Astrocyte of the cerebellum (primary cell): ENCODE results near the gene LRP5.

Source experiments
- DNase-seq: peaks from one replicate; pipeline ENCODE4 v3.0.0-alpha.2; 2011; ENCODE audit warnings: low read depth
- H3K4me3 ChIP-seq: 2 replicates; pipeline ENCODE4 v1.5.1; 2011; ENCODE audit warnings: mild to moderate bottlenecking, low read depth, low read length, moderate library complexity
- CTCF ChIP-seq: IDR thresholded peaks from 2 replicates; pipeline ENCODE4 v1.5.1; 2012; ENCODE audit warnings: low read length, low read depth, moderate library complexity, mild to moderate bottlenecking; ENCODE audit errors: missing control alignments
- in situ Hi-C: cut with HindIII; loops from 2 replicates; pipeline ENCODE4 v1.10.0; 2017; ENCODE audit warnings: low sequenced_read_pairs

LRP5 gene

GRCh38 chr11:68346462-68346790 lies 34.0 kb downstream of the LRP5 start:
- H3K4me3 ChIP-seq = no peak overlapping the region
- no peak for TF ChIP-seq CTCF
- in situ Hi-C loops = no loop called here
- DNase-seq = no peak

DNA sequence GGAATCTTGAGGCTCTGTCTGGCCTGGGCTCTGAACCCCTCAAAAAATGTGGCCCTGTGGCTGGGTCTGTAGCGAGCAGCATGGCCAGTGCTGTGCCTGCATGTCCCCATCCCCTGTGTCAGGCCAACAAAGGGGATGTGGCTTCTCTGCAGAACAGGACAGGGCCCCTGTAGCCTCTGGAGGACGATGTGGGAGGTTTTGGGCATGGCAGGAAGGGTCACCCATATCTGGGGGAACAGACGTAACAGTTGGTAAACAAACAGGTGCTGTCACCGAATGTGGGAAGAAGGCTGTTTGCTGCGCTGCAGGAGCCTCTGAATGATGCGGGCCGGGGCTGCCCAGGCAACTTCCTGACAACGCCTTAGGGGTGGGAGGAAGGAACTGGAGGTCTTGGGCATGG lies 35.0 kb downstream of the LRP5 start:
- no peak overlapping the region for H3K4me3 ChIP-seq
- no peak for TF ChIP-seq CTCF
- in situ Hi-C loops = no loop called here
- DNase-seq = no peak

DNA sequence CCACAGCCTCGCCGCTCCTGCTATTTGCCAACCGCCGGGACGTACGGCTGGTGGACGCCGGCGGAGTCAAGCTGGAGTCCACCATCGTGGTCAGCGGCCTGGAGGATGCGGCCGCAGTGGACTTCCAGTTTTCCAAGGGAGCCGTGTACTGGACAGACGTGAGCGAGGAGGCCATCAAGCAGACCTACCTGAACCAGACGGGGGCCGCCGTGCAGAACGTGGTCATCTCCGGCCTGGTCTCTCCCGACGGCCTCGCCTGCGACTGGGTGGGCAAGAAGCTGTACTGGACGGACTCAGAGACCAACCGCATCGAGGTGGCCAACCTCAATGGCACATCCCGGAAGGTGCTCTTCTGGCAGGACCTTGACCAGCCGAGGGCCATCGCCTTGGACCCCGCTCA lies 35.5 kb downstream of the LRP5 start:
- in situ Hi-C loops = no loop called here

GRCh38 chr11:68349461-68350249 lies 37.3 kb downstream of the LRP5 start:
- H3K4me3 ChIP-seq = no peak overlapping the region
- in situ Hi-C loops = no loop called here
- DNase-seq = no peak
- TF ChIP-seq CTCF = no peak

More for the DNA sequence above, 35.5 kb downstream of the LRP5 start:
- H3K4me3 ChIP-seq = no peak overlapping the region
- DNase-seq = no peak
- no peak for TF ChIP-seq CTCF

GRCh38 chr11:68350759-68351449 lies 38.5 kb downstream of the LRP5 start:
- no peak for DNase-seq
- in situ Hi-C loops = no loop called here

More at GRCh38 chr11:68350759-68351449, 38.5 kb downstream of the LRP5 start:
- H3K4me3 ChIP-seq = no peak overlapping the region
- TF ChIP-seq CTCF = no peak
